Stimulated activated CD4-positive, alpha-beta T cell treated with anti-CD3 and anti-CD28 coated beads, Interleukin-2, amount 100 ng/mL, for 48 hours (primary cell): Measurements from ENCODE around the gene EBPL.

Experiments
- DNase-seq, 2 donors: peaks; one replicate each; pipeline ENCODE4 v3.0.0-alpha.2; 2020

EBPL gene

GRCh38 chr13:49670828-49671227 is 20.5 kb downstream of the EBPL start:
- DNase-seq: no peak

DNA sequence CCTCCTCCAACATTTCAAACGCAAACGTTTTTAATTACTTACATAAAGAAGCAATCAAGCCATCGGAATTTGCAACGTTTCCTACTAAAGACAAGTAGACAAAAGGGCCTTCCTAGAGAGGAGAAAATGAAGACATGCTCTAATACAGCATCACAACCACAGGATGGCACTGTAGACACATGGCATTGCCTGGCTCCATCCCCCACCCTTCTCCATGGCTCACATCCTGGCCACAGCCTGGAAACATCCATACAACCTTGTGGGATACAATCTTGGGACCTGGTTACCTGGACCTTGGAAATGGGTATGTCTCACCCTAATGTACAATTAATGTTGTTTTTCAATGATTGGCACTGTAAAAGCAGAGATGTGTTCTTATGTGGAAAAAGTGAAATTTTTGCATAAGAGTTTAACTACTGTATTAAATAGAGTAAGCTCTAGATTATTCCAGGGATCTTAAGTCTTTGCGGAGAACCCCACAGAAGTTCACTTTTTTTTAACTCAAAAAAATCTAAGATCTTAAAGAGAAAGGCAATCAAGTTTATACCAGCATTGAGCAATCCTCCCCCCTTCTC is 21.5 kb downstream of the EBPL start:
- no peak for DNase-seq

- DNase-seq: no peak
Observed at GRCh38 chr13:49667773-49668172, 23.5 kb downstream of the EBPL start.

DNA sequence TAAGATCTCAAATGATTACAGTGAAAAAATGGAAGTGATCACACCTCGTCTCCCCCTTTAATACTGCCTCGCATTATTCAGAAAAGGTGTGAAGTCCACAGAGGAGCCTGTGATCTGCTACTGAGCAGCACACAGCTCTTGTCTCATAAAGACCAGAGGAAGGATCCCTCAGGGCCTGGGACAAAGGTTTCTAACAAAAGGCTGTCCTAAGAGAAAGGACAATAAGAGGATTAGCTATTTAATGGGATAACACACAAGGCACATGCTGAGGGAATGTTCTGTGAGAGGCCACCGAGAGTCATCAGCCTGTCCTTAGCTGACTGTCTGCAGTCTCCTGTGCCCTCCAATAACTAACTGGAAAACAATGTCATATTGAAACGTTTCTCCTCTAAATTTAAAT is 26.7 kb downstream of the EBPL start:
- no peak for DNase-seq

DNA sequence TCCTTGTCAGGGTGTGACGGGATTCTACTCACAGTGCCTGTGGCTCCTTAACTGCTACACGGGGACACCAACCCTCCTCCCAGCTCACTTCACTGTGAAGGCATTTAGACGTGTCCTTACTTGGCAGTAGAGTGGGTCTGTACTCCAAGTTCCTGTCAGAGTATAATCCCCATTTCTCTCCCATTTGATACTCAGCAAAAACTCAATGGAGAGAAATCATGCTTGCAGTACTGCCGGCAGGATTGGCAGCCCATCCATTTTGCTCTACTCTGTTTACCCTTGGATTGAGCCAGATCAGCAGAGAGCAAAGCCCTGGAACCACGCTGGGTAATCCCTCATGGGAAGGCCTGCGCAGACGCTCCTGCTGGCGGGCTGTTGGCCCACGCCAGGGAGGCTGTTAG is 34.0 kb downstream of the EBPL start:
- DNase-seq: no peak

DNA sequence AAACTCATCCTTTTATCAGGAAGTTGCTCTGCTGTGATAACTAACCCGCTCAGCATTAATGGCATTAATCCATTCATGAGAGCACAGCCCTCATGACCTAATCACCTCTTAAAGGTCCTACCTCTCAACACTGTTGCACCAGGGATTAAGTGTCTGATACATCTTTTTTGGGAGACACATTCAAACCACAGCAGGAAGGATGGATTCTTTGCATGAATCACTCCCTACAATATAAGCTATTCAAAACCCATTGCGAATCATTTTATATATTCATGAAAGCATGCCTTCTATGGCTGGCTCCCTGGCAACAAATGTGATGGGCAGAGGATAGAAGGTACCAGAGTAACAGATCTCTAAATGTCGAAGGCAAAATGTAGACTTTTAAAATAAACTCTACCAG is 35.4 kb downstream of the EBPL start:
- no peak for DNase-seq

DNA sequence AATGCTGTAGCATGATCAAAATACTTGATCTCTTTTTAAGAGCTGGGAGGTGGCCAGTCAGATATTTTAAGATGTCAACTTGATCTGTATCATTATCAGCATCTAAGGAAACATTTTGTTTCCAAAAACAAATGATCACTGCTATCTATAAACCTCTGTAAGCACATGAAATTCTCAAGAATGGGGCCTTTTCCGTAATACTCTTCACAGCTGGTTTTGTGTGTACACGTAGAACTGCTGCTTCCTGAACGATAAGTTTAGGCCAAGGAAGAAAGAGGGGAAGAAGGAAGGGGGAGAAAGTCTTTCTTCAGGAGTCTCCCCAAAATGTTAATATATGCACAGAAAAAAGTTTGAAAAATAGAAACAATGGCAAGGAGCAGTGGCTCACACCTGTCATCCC is 37.3 kb downstream of the EBPL start:
- no peak for DNase-seq

GRCh38 chr13:49653478-49653877 is 37.8 kb downstream of the EBPL start:
- no peak for DNase-seq

DNA sequence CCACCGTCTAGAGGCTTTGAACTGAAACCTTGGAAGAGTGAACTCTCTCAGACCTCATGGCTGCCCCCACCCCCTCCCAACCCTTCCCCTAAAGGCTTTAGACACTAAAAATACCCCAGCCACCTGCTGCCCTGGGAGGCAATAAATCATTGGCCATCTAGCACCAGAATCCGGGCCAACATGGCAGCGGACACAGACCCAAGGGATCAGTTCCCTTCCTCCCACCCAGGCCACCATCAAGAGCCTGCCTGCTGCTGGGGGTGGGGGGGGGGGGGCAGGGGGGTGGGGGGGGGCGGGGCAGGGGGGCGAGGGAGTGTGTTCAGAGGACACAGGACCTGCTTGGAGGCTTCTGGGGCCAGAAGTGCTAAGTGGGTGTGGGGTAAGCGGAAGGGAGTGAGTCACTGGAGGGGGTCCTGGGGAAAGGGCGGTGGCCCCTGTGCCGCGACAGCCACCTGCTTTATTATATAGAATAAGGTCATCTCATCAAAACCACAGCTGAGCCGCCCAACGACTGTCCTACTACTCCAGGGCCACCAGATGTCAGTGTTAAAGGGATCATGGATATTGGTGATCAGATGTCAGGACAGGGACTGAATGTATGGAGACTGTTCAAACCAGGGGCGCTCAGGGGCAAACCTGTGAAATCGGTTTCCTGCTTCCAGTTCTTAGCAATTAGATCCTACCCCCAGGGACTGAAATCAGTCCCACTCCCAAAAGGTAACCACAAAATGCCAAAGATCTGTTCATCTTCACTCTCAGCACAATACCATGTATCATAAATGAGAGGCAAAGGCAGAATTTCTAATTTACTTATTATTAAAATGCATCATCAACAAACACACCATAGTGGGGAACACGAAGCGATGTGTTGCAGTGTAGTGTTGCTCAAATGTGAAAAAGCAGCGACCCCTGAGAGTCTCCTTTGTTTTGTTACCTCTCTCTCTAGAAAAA is 38.7 kb downstream of the EBPL start:
- DNase-seq: no peak

GRCh38 chr13:49651570-49652354 is 39.5 kb downstream of the EBPL start:
- no peak for DNase-seq

- DNase-seq: no peak
Observed at GRCh38 chr13:49649963-49650312, 41.3 kb downstream of the EBPL start.

DNA sequence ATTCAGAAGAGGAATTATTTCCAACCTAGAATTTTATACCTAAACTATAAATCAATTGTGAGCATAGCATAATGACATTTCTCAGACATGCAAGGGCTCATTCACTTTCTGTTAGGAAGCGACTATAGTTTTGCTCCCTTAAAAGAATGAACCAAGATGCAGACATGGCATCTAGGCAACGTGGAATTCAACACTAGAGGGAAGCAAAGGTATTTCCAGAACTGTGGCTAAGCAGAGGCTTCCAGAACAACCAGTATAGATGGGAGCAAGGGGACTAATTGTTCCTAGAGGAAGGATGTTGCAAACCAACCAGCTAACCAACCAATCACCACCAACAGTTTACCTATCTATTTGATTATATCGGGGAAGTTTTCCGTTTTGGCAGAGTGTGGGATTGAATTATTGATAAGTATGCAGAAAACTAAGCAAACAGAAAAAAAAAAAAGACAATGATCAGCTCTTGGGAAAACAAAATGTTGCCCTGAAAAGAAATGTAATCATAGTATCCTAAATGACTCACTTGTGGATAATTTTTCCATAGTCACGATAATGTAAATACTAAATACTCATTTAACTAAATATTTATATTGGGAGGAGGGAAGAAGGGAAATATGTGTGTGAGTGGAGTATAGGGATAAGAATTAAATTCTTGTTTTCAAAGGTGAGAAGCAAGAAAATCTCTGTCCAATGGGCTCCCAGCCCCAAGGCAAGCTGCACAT is 41.9 kb downstream of the EBPL start:
- no peak for DNase-seq

DNA sequence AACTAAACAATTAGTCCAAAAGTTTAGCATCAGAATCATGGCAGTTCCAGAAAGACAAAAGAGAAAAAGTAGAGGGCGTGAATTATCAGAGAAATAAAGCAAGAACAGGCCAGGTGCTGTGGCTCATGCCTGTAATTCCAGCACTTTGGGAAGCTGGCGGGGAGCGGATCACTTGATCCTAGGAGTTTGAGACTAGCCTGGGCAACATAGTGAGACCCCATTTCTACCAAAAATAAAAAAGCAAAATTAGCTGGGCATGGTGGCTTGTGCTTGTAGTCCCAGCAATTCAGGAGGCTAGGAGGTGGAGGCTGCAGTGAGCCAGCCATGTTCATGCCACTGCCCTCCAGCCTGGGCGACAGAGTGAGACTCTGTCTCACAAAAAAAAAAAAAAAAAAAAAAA is 44.6 kb downstream of the EBPL start:
- DNase-seq: no peak

GRCh38 chr13:49645451-49645850 is 45.8 kb downstream of the EBPL start:
- DNase-seq: no peak

DNA sequence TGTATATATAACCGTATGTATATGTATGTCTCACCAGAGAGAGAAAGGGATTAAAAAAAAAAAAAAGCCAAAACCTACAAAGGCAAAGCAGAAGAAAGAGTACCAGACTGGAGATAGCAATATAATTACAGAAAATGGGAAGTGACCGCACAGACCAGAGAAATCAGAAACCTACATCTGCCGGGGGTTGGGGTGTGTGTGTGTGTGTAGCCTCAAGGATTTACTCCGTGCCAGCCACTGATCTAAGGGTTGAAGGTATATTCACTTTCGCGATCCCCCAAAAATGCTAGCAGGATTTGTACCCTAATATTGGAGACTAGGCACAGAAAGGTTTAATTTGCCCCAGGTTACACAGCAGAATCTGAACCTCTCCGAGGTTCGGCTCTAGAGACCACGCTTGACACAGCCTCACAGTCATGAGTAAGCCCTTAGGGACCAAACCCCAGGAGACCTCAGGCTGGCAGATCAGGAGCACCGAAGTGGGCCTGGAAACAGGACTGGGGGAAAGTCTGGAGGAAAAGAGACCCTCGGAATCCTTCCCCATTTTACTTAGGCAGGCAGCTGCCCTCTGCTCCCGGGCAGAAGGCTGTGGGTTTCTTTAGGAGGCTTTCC is 48.1 kb downstream of the EBPL start:
- DNase-seq: no peak

GRCh38 chr13:49641801-49642291 is 49.4 kb downstream of the EBPL start:
- no peak for DNase-seq

- DNase-seq: no peak
Observed at GRCh38 chr13:49638744-49639072, 52.6 kb downstream of the EBPL start.

- no peak for DNase-seq
Observed at GRCh38 chr13:49638030-49638743, 53.1 kb downstream of the EBPL start.

GRCh38 chr13:49636705-49637104 is 54.6 kb downstream of the EBPL start:
- DNase-seq: no peak

DNA sequence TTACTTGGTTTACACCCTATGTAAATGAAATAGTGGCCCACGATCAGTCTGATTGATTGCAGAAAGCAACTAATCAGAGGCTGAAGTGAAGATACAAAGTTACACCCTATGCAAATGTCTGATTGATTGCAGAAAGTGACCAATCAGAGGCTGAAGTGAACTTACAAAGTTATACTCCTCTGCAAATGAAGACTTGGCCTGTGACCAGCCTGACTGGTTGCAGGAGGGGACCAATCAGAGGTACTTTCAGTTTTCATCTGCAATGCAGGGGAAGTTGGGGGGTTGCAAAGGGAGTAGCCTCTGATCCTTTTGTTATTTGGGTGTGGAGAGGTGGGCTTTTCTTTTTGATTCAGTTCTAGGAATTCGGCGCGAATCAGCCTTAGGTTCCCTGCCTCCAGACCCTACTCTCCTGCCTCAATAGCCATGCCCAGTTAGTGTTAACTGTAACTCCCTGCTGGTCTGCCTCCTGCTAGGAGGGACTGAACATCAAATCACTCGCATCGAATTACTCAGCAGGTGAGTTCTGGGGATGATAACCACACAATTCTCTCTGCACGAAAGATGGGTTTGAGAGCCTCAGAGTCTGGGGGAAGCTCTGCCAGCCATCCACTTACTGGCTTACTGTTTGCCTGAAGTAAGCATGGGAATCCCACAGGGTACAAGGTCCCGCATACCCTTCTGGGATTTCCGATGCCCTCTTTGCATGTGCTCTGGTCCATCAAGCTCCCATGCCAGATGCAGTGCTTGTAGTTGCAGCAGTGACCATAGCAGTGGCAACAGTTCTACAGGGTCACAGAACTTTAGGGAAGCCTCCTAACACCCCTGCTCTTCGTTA is 55.5 kb downstream of the EBPL start:
- no peak for DNase-seq

GRCh38 chr13:49633710-49634109 is 57.6 kb downstream of the EBPL start:
- DNase-seq: no peak
